ENCODE data around the gene MEF2C. TPM values are rescaled to one million over a fixed set of nuclear protein-coding genes. Genes with fewer than 3 reads are reported as not detected.
"Not testable (repeated sequence)": the region's sequence is repeated elsewhere in the genome, so short reads cannot be mapped to it uniquely, and the experiment has no call there.

Gene MEF2C
- total RNA-seq, 1 experiment from 2014 or later = 0.46 TPM

- no peak for DNase-seq (ENCODE audit: low spot score)
These were observed 79.7 kb downstream of the MEF2C start for GRCh38 chr5:88803309-88803708.

GRCh38 chr5:88799938-88800535, 82.9 kb downstream of the MEF2C start:
- no peak for DNase-seq (ENCODE audit: low spot score)

- not testable (repeated sequence) for DNase-seq (ENCODE audit: low spot score)
These were observed 84.1 kb downstream of the MEF2C start for GRCh38 chr5:88798933-88799332.

GRCh38 chr5:88793797-88794196, 89.2 kb downstream of the MEF2C start:
- not testable (repeated sequence) for DNase-seq (ENCODE audit: low spot score)

DNA sequence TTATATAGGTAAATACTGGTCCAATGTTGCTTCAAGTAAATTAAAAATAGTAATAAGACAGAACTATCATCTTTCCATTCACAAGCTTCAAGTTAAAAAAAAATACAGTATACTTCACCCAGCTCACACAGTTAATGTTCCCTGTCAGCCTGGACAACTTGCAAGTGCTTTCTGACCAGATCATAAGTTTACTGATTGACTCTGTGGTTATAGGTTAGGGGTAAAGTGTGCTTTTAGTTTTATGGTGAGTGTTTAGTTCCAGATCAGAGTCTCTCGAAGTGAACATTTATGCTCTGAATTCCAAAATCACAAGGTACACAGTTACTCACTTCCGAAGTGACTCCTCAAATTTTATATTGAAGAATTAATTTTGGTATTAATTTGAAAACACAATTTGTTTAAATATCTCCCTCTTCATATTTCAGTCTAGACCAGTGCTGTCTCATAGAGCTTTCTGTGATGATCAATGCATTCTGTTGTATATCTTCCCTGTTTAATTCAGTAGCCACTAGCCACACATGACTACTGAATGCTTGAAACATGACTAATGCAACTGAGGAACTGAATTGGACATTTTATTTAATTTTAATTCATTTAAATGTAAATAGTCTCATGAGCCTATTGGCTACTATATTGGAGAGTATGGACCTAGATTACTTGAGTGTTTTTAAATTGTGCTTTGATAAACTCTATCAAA, 90.7 kb downstream of the MEF2C start:
- DNase-seq (ENCODE audit: low spot score) = no peak

- DNase-seq (ENCODE audit: low spot score) = no peak
These were observed 95.1 kb downstream of the MEF2C start for GRCh38 chr5:88787856-88788255.

DNA sequence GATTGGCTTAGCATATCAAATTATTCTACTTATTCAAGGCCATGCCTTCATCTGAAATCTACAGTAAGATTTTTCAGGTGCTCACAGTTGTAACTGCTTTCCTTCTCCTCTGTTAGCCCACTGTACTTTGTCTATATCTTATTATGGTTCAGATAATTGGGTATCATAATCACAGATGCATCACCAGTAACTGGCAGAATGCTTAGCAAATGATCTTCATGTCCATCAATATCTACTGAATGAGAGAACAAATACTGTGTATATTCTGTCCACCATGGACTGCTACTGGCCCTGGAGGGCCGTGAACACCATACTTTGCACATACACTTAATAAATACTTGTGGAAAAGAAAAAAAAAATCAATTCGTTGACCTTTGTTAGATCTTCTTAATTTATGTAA, 96.2 kb downstream of the MEF2C start:
- DNase-seq (ENCODE audit: low spot score) = no peak

DNA sequence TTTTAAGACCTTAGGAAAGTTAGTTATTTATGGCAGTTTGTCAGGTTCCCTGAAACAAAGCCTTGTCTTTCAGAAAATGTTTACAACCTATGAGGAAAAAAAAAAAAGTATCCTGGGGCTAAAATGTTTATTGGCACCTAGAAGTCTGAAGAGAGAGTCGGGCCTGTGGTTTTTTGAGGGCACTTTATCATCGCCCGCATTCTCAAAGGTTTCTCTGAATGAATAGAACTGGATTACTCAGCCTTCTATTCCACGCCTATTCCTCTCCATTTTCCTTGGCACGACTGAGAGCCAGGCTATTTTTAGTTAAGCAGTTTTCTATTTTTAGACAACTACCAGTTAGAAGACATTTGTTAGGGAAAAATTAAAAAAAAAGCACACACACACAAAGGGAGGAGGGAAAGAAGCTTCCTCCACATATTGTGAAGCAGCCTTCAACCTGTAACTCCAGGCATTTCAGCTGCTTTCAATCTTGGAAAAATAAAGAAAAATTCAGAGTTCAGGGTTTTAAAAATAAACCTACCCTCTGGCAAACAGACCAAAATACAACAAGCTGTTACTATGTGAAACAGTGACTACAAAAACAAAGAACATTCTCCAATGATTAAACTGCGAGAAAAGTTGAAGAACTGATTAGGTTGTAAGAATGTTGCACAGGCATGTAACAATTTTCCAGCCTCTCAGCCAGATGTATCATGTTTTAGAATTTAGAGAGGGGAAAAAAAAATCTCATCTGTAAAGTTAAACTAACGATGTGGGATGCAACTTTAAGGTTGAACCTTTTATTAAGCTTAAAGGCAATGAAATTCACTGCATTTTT, 97.0 kb downstream of the MEF2C start:
- DNase-seq (ENCODE audit: low spot score) = peak; percentile 84

GRCh38 chr5:88782571-88782970, 100.4 kb downstream of the MEF2C start:
- DNase-seq (ENCODE audit: low spot score) = no peak

DNA sequence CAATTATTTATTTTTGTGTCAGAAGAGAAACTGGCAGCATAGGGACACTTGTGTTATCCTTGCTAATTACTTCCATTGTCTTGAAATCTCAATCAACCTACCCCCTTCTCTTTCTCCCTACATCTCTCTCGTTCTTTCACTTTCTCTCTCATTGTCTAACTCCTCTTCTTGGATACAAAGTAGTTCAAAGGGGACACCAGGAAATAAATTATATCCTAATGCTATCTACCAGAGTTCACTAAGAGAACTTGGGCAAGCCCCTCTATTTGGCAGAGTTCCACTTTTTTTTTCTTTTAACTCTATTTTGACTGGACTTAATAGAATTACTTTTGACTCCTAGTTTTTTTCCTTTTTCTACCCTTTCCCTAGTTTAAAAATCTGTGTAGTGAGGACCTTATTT, 102.2 kb downstream of the MEF2C start:
- DNase-seq (ENCODE audit: low spot score) = no peak

GRCh38 chr5:88778736-88779135, 104.2 kb downstream of the MEF2C start:
- no peak for DNase-seq (ENCODE audit: low spot score)

DNA sequence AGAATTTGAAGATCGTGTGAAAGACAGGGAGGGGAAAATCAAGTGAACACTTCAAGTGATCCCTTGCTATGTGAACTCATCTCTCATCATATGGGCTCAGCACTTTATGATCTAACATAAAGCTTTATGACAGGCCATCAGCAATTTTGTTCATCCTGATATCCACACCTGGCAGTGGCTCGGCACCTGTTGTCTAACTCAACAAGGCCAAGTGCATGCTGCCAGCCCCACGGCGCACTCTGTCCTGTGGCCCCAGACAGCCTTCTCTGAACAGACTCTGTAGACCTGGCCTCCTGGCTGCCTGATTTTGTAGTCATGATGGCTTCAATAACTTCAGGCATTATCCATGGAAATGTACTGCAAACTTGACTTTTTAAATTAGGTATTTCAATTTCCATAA, 106.3 kb downstream of the MEF2C start:
- no peak for DNase-seq (ENCODE audit: low spot score)

DNA sequence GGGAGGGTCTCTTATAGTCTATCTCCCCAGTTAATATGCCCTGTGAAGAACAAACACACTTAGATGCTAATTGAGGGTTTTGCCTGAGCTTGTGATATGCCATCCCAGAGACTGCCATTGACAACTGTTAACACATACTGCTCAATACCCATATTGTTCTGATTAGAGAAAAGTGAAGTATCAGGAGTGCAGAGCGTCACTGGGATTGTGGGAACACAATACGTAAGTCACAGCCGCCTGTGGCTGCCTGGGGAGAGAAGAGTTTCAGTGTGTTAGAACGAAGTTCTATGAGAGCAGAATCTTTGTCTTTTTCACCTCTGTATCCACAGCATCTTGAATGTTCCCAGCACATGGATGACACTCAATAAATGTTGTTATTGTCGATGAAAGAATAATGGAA, 110.2 kb downstream of the MEF2C start:
- DNase-seq (ENCODE audit: low spot score) = no peak

GRCh38 chr5:88772047-88772446, 110.9 kb downstream of the MEF2C start:
- no peak for DNase-seq (ENCODE audit: low spot score)

GRCh38 chr5:88770276-88771257, 112.4 kb downstream of the MEF2C start:
- DNase-seq (ENCODE audit: low spot score) = no peak

DNA sequence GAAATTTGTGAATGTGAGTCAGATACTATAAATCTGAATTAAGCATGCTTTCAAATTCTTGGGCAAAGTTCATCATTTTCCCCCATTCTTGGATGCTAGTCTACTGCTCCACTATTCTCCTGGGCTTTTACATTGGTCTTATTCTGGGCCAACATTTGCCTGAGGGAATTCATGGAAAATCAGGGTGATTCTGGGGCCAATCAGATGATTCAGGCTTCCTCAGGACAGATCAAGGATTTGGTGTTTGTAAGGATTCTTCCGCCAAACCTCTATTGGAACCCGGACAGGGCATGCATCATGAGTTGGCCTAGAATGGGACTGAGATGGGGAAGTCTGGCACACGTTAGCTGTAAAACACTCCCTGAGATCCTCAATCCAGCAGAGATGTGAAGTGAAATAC, 113.8 kb downstream of the MEF2C start:
- no peak for DNase-seq (ENCODE audit: low spot score)

- no peak for DNase-seq (ENCODE audit: low spot score)
These were observed 114.6 kb downstream of the MEF2C start for GRCh38 chr5:88768411-88768810.

GRCh38 chr5:88765798-88766197, 117.2 kb downstream of the MEF2C start:
- DNase-seq (ENCODE audit: low spot score) = no peak

GRCh38 chr5:88765171-88765570, 117.8 kb downstream of the MEF2C start:
- DNase-seq (ENCODE audit: low spot score) = no peak

- DNase-seq (ENCODE audit: low spot score) = no peak
These were observed 121.0 kb downstream of the MEF2C start for GRCh38 chr5:88761939-88762338.

GRCh38 chr5:88761269-88761850, 121.6 kb downstream of the MEF2C start:
- no peak for DNase-seq (ENCODE audit: low spot score)

Data from HT-29 (cell line).